ENCODE data around the gene NCAPG.

The NCAPG gene

GRCh38 chr4:17875402-17876070, 64.8 kb downstream of the NCAPG start:
- no peak for DNase-seq (ENCODE audit: low spot score)

GRCh38 chr4:17876943-17877342, 66.2 kb downstream of the NCAPG start:
- DNase-seq (ENCODE audit: low spot score), result no peak

GRCh38 chr4:17877661-17878060, 66.9 kb downstream of the NCAPG start:
- no peak for DNase-seq (ENCODE audit: low spot score)

- no peak for DNase-seq (ENCODE audit: low spot score)
These were observed 73.3 kb downstream of the NCAPG start for GRCh38 chr4:17884063-17884462.

- DNase-seq (ENCODE audit: low spot score), result no peak
These were observed 73.7 kb downstream of the NCAPG start for GRCh38 chr4:17884511-17884910.

GRCh38 chr4:17889692-17890091, 78.9 kb downstream of the NCAPG start:
- DNase-seq (ENCODE audit: low spot score), result no peak

GRCh38 chr4:17894421-17894820, 83.6 kb downstream of the NCAPG start:
- no peak for DNase-seq (ENCODE audit: low spot score)
